Measurements from ENCODE around the gene BBC3. TPM values are rescaled to one million over a fixed set of nuclear protein-coding genes. Genes with fewer than 3 reads are reported as not detected.
"Not testable (repeated sequence)": the region's sequence is repeated elsewhere in the genome, so short reads cannot be mapped to it uniquely, and the experiment has no call there.

Gene BBC3
- 10 to 100 TPM in 3 of 6 donors, 1 to 10 TPM in 3; 6.8 to 19.4 (median 9.2) TPM for total RNA-seq
- 10 to 100 TPM in 1 of 2 donors, 1 to 10 TPM in 1; 5.5 to 11.3 TPM for polyA plus RNA-seq

GRCh38 chr19:47230921-47231214 lies at the start of gene BBC3:
Gene BBC3 (minus strand): TSS chr19:47231199. CDS start chr19:47228431, 2,768 bp downstream.
- H3K9me3 ChIP-seq: no peaks in the 10 kb centered on the region
- H3K36me3 ChIP-seq: no peaks in the 10 kb centered on the region
- H3K4me3 ChIP-seq: peak within 1 kb of the TSS; percentile 89 to 99 (median 98)
- peak within 1 kb of the TSS; percentile 80 to 97 (median 86) for H3K27ac ChIP-seq
- WGBS, 2 donors: 0 to 1% methylated on average over 1 to 43 of the region's 43 CpGs
- no peak for TF ChIP-seq CTCF (IDR thresholded peaks at IDR 0.05)
- H3K27me3 ChIP-seq: no peaks in the 10 kb centered on the region
- H3K4me1 ChIP-seq: peaks cover 0 to 21% (median 14%) of the 10 kb centered on the region in 3 donors
- ATAC-seq: no peak
- intact Hi-C loops (cut with DNase I): no loop called here
- no peak for FAIRE-seq
- no peak for DNase-seq

GRCh38 chr19:47280183-47280797 lies 49.3 kb upstream of the BBC3 start:
- Histone ChIP-seq H3K9me3 (no peaks in the 10 kb centered on the region), H3K4me1 (peaks cover 0 to 2% (median 0%) of the 10 kb centered on the region in 3 donors), H3K4me3 (no peak overlapping the region), H3K36me3 (no peaks in the 10 kb centered on the region), H3K27ac (no peak overlapping the region), H3K27me3 (no peaks in the 10 kb centered on the region)
- intact Hi-C loops (cut with DNase I): no loop called here
- ATAC-seq (peak in 2 of 4 donors; percentile 18 to 34), DNase-seq (peak in 2 of 6 donors; percentile 50 to 56), FAIRE-seq (no peak)
- TF ChIP-seq CTCF (IDR thresholded peaks at IDR 0.05): no peak
- 89 to 90% methylated on average over 13 of the region's 13 CpGs for WGBS, 2 donors

- ATAC-seq; DNase-seq; intact Hi-C loops (cut with DNase I); H3K36me3 ChIP-seq; H3K9me3 ChIP-seq; H3K4me3 ChIP-seq; H3K27me3 ChIP-seq; H3K27ac ChIP-seq; FAIRE-seq: not testable (repeated sequence)
- peaks cover 0 to 12% (median 0%) of the 10 kb centered on the region in 3 donors for H3K4me1 ChIP-seq
- 88 to 89% methylated on average over 3 of the region's 3 CpGs for WGBS, 2 donors
These were observed 45.5 kb upstream of the BBC3 start for GRCh38 chr19:47276513-47276912.

GRCh38 chr19:47275791-47276461 lies 44.9 kb upstream of the BBC3 start:
- DNase-seq: peak in 5 of 6 donors; percentile 40 to 69 (median 48)
- H3K27ac ChIP-seq: peak overlapping the region in 1 of 4 donors; percentile 12
- no peak for FAIRE-seq
- H3K4me3 ChIP-seq: peak overlapping the region in 1 of 4 donors; percentile 81
- TF ChIP-seq CTCF (IDR thresholded peaks at IDR 0.05): no peak
- H3K27me3 ChIP-seq: no peaks in the 10 kb centered on the region
- peaks cover 0 to 4% (median 1%) of the 10 kb centered on the region in 3 donors for H3K36me3 ChIP-seq
- intact Hi-C loops (cut with DNase I): no loop called here
- WGBS, 2 donors: 79 to 84% methylated on average over 13 of the region's 13 CpGs
- H3K4me1 ChIP-seq: peaks cover 0 to 12% (median 0%) of the 10 kb centered on the region in 3 donors
- ATAC-seq: no peak
- no peaks in the 10 kb centered on the region for H3K9me3 ChIP-seq

- peak in 5 of 6 donors; percentile 48 to 90 (median 67) for DNase-seq
- Histone ChIP-seq H3K4me3 (peak overlapping the region; percentile 5 to 81 (median 40)), H3K9me3 (no peaks in the 10 kb centered on the region), H3K36me3 (peaks cover 0 to 12% (median 9%) of the 10 kb centered on the region in 3 donors), H3K4me1 (peaks cover 0 to 12% (median 0%) of the 10 kb centered on the region in 3 donors), H3K27me3 (no peaks in the 10 kb centered on the region), H3K27ac (peak overlapping the region in 2 of 4 donors; percentile 3 to 50)
- intact Hi-C loops (cut with DNase I): no loop called here
- 39% methylated on average over 71 to 82 of the region's 82 CpGs for WGBS, 2 donors
- TF ChIP-seq CTCF (IDR thresholded peaks at IDR 0.05): no peak
- FAIRE-seq: no peak
- no peak for ATAC-seq
These were observed 44.1 kb upstream of the BBC3 start for GRCh38 chr19:47274891-47275761.

All from pancreas (tissue), 10 donors.